ENCODE results near the gene THBS1. TPM values are rescaled to one million over a fixed set of nuclear protein-coding genes. Genes with fewer than 3 reads are reported as not detected.

The THBS1 gene
- total RNA-seq, 1 donor from 2014 or later, result 725 TPM

DNA sequence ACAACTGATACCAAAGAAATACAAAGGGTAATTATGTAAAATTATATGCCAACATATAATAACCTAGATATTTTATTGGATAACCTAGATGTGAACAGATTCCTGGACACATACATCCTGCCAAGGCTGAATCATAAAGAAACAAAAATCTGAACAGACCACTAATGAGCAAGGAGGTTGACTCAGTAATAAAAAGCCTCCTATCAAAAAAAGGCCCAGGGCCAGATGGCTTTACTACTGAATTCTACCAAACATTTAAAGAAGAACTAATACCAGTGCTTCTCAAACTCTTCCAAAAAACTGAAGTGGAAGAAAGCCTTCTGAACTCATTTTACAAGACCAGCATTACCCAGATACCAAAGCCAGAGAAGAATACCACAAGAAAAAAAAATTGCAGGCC, 32.4 kb downstream of the THBS1 start:
- Histone ChIP-seq H3K4me1 (no peaks in the 10 kb centered on the region), H3K36me3 (no peaks in the 10 kb centered on the region), H3K4me3 (no peak overlapping the region), H3K9me3 (peaks cover 5 to 29% of the 10 kb centered on the region in 2 donors), H3K27me3 (no peaks in the 10 kb centered on the region), H3K27ac (no peak overlapping the region)
- intact Hi-C loops (cut with DNase I), result no loop called here
- TF ChIP-seq, protein P1, sequence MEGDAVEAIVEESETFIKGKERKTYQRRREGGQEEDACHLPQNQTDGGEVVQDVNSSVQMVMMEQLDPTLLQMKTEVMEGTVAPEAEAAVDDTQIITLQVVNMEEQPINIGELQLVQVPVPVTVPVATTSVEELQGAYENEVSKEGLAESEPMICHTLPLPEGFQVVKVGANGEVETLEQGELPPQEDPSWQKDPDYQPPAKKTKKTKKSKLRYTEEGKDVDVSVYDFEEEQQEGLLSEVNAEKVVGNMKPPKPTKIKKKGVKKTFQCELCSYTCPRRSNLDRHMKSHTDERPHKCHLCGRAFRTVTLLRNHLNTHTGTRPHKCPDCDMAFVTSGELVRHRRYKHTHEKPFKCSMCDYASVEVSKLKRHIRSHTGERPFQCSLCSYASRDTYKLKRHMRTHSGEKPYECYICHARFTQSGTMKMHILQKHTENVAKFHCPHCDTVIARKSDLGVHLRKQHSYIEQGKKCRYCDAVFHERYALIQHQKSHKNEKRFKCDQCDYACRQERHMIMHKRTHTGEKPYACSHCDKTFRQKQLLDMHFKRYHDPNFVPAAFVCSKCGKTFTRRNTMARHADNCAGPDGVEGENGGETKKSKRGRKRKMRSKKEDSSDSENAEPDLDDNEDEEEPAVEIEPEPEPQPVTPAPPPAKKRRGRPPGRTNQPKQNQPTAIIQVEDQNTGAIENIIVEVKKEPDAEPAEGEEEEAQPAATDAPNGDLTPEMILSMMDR (IDR thresholded peaks at IDR 0.05), result no peak
- DNase-seq (ENCODE audit: low spot score in 2 of 2), result no peak

DNA sequence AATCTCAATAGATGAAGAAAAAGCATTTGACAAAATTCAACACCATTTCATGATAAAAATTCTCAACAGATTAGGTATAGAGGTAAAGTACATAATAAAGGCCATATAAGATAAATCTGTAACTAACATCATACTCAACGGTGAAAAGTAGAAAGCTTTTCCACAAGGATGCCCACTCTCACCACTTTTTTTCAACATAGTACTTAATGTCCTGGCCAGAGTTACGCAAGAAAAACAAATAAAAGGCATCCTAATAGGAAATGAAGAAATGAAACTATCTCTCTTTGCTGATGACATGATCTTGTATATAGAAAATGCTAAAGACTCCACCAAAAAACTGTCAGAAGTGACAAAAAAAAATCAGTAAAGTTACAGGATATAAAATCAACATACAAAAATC, 33.0 kb downstream of the THBS1 start:
- no peak for DNase-seq (ENCODE audit: low spot score in 2 of 2)
- TF ChIP-seq, protein P1 (IDR thresholded peaks at IDR 0.05), result no peak
- Histone ChIP-seq H3K9me3 (peaks cover 5 to 29% of the 10 kb centered on the region in 2 donors), H3K4me3 (no peak overlapping the region), H3K27me3 (no peaks in the 10 kb centered on the region), H3K27ac (no peak overlapping the region), H3K36me3 (no peaks in the 10 kb centered on the region), H3K4me1 (no peaks in the 10 kb centered on the region)
- intact Hi-C loops (cut with DNase I), result no loop called here

DNA sequence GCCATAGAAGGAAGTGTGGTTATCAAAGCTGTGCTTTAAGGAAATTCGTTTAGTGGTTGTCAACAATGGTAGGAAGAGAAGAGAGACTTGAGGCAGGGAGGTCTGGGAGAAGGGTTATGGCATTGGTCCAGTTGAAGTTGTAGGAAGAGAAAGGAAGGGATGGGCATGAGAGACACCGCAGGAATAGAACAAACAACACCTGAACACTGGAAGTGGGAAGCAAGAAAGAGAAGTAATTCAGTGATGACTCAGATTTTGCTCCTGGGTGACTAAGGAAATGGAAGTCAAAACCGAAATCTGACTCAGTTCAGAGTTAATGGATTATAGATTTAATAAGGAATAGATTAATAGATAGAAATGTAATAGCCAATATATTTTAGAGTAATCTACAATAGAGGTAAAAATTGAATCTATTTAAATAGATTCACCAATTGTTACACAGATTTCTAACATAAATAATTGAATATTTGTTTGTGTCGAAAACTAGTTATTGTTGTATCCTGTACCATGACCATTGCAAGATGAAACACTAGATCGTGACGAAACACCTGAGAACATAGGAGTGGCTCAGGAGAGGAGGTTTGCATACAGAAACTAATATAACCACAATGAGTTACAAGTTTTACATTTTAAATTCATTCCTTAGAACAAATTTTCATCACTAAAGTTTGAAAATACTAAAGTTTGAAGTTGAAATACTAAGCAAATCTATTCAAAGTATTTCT, 36.0 kb downstream of the THBS1 start:
- Histone ChIP-seq H3K36me3 (no peaks in the 10 kb centered on the region), H3K9me3 (peaks cover 0 to 15% of the 10 kb centered on the region in 2 donors), H3K4me3 (no peak overlapping the region), H3K4me1 (no peaks in the 10 kb centered on the region), H3K27ac (no peak overlapping the region), H3K27me3 (no peaks in the 10 kb centered on the region)
- TF ChIP-seq, protein P1 (IDR thresholded peaks at IDR 0.05), result no peak
- DNase-seq (ENCODE audit: low spot score in 2 of 2), result no peak
- intact Hi-C loops (cut with DNase I), result no loop called here

DNA sequence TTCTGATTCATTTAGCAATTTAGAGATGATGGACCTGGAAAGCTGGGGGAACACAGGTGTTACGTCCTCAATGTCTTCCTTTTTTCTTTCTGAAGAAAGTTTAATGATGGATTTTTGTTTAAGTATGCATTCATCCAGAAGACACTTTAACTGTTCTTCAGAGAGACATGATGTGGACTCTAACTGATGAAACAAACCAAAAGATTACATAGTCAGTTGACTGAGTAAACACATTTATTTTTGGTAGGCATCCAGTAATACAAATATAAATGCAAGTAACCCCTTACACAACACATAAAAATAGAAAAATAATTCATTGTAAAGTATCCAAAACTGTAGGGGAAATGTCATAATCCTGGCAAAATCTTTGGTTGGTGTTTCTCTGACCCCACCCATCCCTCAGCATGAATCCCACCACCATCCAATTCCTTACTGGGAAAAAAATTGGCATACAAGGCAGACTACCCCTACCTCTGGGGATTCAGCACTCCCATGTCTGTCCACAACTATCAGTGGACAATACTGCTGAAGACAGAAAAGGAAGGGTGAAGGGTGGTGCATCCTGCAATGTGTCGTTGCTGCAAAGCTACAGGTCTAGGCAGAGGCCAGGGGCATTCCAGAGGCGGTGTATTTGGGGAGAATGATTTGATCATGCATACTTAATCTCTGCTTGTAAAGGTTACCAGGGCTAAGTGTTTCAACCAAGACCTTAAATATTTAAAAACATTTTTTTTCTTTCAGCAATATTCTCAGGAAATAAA, 37.4 kb downstream of the THBS1 start:
- H3K36me3 ChIP-seq, result no peaks in the 10 kb centered on the region
- DNase-seq (ENCODE audit: low spot score in 2 of 2), result no peak
- intact Hi-C loops (cut with DNase I), result no loop called here
- H3K4me3 ChIP-seq, result no peak overlapping the region
- no peaks in the 10 kb centered on the region for H3K4me1 ChIP-seq
- TF ChIP-seq, protein P1 (IDR thresholded peaks at IDR 0.05), result no peak
- no peaks in the 10 kb centered on the region for H3K27me3 ChIP-seq
- H3K9me3 ChIP-seq, result peaks cover 0 to 11% of the 10 kb centered on the region in 2 donors
- no peak overlapping the region for H3K27ac ChIP-seq

DNA sequence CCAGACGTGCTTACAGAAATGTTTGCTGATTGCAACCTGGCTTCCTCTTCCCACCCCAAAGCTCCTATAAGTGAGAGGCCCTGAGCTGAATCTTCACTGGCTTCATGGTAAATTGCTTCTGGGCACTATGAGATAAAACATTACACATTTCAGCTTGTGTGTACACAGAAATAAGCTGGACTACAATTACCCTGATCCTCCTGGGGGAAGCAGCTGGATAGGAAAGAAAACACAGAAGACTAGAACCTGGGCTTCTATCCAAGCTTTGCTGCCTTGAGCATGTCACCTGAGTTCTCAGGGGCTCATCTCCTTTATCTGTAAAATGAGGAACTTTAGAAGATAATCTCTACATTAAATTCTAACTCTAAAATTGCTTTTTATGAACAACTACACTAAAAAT, 40.3 kb downstream of the THBS1 start:
- intact Hi-C loops (cut with DNase I), result no loop called here
- H3K4me3 ChIP-seq, result no peak overlapping the region
- TF ChIP-seq, protein P1 (IDR thresholded peaks at IDR 0.05), result no peak
- H3K27ac ChIP-seq, result no peak overlapping the region
- no peaks in the 10 kb centered on the region for H3K9me3 ChIP-seq
- peaks cover 7 to 10% of the 10 kb centered on the region in 2 donors for H3K4me1 ChIP-seq
- no peak for DNase-seq (ENCODE audit: low spot score in 2 of 2)
- H3K36me3 ChIP-seq, result no peaks in the 10 kb centered on the region
- H3K27me3 ChIP-seq, result no peaks in the 10 kb centered on the region
